GM12878 (cell line): ENCODE results near the gene GLUD1.
"Not testable (repeated sequence)": the region's sequence is repeated elsewhere in the genome, so short reads cannot be mapped to it uniquely, and the experiment has no call there.

ENCODE experiments used
- CBFB ChIP-seq: IDR thresholded peaks from 2 replicates; pipeline ENCODE4 v1.6.1; 2016; ENCODE audit warnings: antibody characterized with exemption, low read depth
- CEBPZ ChIP-seq: fragments of 150-350 bp; IDR thresholded peaks from 2 replicates; pipeline ENCODE4 v1.6.1; 2016; ENCODE audit warnings: low read depth, low read length
- CTCF ChIP-seq, 3 experiments: IDR thresholded peaks in 2 of 3; conservative IDR thresholded peaks in 1 of 3; 2 replicates each; pipeline ENCODE4 v1.5.1; 2011; ENCODE audit warnings: low read depth in 3 of 3, low read length in 3 of 3, mild to moderate bottlenecking in 3 of 3, control low read depth in 2 of 3, moderate library complexity in 2 of 3, inconsistent platforms in 1 of 3, mixed read lengths in 1 of 3; ENCODE audit not compliant: control insufficient read depth in 2 of 3, insufficient read depth in 1 of 3; ENCODE audit errors: extremely low read depth in 1 of 3
- ELK1 ChIP-seq: IDR thresholded peaks from 2 replicates; pipeline ENCODE4 v1.6.1; 2012; ENCODE audit warnings: low read depth, low read length, improper control_type of control experiment
- ESRRA ChIP-seq: IDR thresholded peaks from 2 replicates; pipeline ENCODE4 v1.6.1; 2012; ENCODE audit warnings: mild to moderate bottlenecking, low read length, improper control_type of control experiment
- NR2C1 ChIP-seq: fragments of 450-650 bp; IDR thresholded peaks from 2 replicates; pipeline ENCODE4 v1.6.1; 2017; ENCODE audit warnings: antibody characterized with exemption, mild to moderate bottlenecking, moderate library complexity
- NRF1 ChIP-seq: conservative IDR thresholded peaks from 2 replicates; pipeline ENCODE4 v1.6.1; 2011; ENCODE audit warnings: mild to moderate bottlenecking, low read depth, low read length, improper control_type of control experiment
- POLR2AphosphoS2 ChIP-seq: IDR thresholded peaks from 2 replicates; pipeline ENCODE4 v1.6.1; 2011; ENCODE audit warnings: low read depth, mild to moderate bottlenecking, low read length, improper control_type of control experiment, moderate library complexity
- SIN3A ChIP-seq: IDR thresholded peaks from 2 replicates; pipeline ENCODE4 v1.6.1; 2012; ENCODE audit warnings: low read depth, low read length, improper control_type of control experiment
- SPI1 ChIP-seq: IDR thresholded peaks from 2 replicates; pipeline ENCODE4 v1.6.1; 2011; ENCODE audit warnings: low read depth, mild to moderate bottlenecking, low read length, moderate library complexity, borderline replicate concordance; ENCODE audit not compliant: insufficient read depth
- STAT1 ChIP-seq: fragments of 450-650 bp; conservative IDR thresholded peaks from 2 replicates; pipeline ENCODE4 v1.6.1; 2014; ENCODE audit warnings: antibody characterized with exemption, mild to moderate bottlenecking
- ZSCAN29 ChIP-seq: fragments of 450-650 bp; IDR thresholded peaks from 2 replicates; pipeline ENCODE4 v1.6.1; 2017; ENCODE audit warnings: mild to moderate bottlenecking, moderate library complexity

GRCh38 chr10:87013528-87013927 lies 81.1 kb downstream of the GLUD1 start:
- TF ChIP-seq STAT1; NRF1; NR2C1; CTCF (IDR thresholded peaks at IDR 0.05 in 2 of 3, conservative IDR thresholded peaks at IDR 0.05 in 1 of 3; ENCODE audit: control insufficient read depth in 2 of 3, extremely low read depth in 1 of 3, insufficient read depth in 1 of 3, low read depth in 3 of 3, low read length in 3 of 3); CEBPZ; ELK1; SPI1; POLR2AphosphoS2; CBFB; SIN3A; ZSCAN29; ESRRA: not testable (repeated sequence)
